Glomerular visceral epithelial cell (primary cell): ENCODE results near the gene STXBP1.

ENCODE experiments used
- DNase-seq: peaks from one replicate; pipeline ENCODE4 v3.0.0-alpha.2; 2016; ENCODE audit errors: extremely low spot score

Gene STXBP1

DNA sequence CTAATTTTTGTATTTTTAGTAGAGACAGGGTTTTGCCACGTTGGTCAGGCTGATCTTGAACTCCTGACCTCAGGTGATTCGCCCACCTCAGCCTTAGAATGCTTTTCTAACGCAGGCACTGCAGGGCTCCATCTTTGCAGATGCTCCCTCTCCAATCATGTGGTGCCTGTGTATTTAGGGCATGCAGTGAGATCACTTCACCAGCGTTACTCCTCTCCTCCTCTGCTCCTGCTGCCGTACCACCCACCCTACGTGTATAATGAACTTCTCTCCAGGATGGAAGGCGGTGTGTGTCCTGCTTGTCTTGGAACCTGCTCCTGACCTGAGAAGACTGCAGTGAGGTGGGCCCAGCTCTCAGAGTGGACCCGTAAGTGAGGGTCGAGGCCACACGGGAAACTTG lies 81.1 kb downstream of the STXBP1 start:
- DNase-seq: no peak

DNA sequence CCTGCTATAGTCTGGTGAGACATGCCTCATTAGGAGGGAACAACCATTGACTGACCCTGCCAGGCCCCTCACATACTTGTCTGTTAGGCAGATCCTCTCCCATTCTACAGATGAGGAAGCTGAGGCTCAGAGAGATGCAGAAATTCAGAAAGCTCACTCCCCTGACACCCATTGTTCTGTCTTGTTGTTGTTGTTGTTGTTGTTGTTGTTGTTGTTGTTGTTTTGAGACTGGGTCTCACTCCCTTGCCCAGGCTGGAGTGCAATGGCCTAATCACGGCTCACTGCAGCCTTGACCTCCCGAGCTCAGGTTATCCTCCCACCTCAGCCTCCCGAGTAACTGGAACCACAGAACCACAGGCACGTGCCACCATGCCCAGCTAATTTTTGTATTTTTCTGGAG lies 81.6 kb downstream of the STXBP1 start:
- DNase-seq: no peak

DNA sequence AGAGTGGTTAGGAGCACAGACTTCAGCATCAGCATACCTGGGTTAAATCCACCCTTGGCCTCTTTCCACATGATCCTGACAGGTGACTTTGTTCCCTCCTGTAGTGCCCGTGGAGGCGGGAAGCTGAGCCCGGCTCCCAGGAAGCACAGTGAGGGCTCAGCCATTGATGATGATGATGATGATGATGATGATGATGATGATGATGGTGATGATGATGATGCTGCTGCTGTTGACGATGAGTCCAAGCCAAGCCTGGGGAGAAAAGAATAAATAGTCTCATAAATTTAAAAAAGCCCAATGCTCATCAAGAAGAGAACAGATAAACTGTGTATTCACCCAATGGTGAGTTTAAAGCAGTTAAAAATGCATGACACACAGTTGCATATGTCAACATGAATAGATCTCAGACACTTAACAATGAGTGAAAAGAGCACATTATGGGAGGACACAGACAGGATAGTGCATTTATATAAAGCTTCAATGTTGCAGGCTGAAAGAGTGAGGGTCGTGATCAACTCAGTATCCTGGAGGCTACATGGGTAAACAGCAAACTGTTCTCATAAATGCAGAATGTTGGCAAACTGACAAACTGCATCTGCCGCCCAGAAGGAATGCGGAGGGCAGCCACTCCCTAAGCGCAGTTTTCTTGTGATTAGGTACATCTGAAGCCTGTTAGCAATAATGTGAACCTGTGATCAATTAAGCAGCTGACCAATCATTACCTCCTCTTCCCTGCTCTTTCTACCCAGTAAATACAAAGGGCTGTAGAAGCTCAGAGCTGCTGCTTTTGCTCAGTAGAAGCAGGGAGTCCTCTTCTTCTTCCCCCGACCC lies 83.0 kb downstream of the STXBP1 start:
- no peak for DNase-seq

DNA sequence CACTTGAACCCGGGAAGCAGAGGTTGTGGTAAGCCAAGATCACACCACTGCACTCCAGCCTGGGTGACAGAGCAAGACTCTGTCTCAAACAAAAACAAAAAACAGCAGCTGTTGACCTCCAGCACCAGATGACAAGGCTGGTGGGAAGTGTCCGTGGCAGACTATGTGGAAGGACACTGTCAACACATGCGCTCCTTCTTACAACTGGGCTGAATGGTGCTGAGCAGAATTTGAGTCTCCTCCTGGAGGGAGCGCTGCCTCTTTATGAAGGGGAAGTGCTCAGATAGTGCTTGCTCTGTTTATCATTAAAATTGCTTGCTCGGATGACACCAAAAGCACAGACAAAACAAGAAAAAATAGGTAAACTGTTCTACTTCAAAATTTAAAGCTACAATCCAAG lies 85.5 kb downstream of the STXBP1 start:
- no peak for DNase-seq

- DNase-seq: no peak
Measured at GRCh38 chr9:127698386-127698785, 86.3 kb downstream of the STXBP1 start.

DNA sequence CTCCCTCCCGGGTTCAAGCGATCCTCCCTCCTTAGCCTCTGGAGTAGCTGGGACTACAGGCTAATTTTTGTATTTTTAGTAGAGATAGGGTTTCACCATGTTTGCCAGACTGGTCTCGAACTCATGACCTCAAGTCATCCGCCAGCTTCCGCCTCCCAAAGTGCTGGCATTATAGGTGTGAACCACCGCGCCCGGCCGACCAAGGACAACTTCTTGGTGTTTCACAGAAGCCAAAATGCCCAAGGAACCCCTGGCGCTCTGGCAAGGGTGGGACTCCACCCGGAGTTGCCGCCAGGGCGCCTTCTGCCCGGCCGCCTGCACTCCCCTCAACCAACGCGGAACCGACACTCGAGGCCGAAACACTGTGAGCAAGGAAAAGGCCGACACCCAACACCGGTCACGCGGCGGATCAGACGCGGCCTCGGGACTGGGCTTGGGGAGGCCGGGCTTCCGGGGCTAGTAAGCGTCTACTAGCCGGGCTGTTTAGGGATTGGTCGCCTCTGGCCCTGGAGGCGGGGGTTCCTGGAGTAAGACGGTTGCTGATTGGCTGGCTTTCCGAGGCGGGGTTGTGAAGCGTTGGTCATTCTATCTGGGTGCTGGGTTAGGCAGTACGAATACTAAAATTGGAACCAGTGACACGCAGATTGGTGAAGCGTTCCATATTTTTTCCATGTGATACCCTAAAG lies 87.1 kb downstream of the STXBP1 start:
- DNase-seq: no peak

DNA sequence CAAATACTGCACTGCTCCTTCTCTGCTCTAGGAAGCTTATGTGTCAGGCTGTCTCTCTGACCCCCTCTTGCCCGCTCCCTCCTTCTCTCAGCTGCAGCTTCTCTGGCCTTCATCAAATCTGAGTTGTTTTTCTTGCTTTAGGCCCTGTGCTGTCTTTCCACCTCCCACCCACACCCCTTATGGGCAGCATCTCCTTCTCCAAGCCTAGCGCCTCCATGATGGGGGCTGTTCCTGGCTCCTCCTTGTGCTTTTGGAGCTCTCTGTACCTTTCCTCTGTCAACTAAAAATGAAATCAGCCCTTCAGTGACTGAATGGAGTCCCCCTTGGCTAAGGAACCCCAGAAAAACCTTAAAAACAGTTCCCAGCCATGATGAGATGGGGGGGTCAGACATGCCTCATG lies 88.1 kb downstream of the STXBP1 start:
- DNase-seq: no peak

DNA sequence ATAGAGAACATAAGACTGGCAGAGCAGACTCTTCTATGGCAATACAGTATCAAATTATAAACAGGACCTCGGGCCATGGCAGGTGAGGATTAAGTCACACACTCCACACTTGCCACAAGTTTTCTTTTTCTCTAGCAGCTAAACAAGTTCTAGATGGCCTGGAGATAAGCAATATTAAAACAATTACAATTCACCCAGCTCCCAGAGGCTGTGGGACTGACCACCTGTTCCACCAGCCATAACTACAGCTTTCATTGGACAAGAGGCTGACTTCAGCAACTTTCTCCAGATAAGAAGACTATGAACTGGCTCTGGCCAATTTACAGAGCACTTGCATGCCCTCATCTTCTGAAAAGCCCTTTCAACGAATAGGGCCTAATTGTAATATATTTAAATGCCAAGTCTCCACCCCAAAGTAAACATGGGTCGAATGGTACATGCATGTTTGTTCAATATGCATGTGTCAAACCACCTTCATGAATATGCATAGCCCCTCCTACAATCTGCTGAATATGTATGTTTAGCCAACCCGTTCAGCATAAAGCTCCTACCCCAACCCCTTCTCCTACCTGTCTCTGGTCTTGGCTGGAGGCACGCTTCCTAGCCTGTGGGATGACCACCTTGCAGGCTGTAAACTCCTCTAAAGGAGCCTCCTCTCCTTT lies 88.6 kb downstream of the STXBP1 start:
- no peak for DNase-seq

DNA sequence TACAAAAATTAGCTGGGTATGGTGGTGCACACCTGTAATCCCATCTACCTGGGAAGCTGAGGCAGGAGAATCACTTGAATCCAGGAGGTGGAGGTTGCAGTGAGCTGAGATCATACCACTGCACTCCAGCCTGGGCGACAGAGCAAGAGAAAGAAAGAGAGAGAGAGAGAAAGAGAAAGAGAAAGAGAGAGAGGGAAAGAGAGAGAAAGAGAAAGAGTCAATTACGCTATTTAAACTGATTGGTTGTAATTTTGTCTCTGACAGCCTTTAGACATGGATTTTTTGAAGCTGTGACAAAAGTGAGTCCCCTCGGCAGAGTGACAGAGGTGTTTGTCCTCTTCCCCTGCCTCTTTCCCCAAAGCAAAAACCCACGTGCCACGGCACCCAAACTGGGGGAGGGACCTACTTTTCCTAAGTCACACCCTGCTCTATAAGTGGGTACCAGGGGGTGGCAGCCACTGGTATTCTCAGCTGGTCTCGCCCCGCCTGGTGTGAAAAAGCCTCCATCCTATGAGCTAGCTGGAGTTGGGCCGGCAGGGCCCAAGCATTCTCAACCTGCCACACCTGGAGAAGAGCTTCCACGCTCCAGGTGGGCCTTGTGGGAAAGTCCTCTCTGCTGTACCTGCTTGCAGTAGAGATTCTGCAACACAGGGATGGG lies 91.3 kb downstream of the STXBP1 start:
- DNase-seq: no peak

DNA sequence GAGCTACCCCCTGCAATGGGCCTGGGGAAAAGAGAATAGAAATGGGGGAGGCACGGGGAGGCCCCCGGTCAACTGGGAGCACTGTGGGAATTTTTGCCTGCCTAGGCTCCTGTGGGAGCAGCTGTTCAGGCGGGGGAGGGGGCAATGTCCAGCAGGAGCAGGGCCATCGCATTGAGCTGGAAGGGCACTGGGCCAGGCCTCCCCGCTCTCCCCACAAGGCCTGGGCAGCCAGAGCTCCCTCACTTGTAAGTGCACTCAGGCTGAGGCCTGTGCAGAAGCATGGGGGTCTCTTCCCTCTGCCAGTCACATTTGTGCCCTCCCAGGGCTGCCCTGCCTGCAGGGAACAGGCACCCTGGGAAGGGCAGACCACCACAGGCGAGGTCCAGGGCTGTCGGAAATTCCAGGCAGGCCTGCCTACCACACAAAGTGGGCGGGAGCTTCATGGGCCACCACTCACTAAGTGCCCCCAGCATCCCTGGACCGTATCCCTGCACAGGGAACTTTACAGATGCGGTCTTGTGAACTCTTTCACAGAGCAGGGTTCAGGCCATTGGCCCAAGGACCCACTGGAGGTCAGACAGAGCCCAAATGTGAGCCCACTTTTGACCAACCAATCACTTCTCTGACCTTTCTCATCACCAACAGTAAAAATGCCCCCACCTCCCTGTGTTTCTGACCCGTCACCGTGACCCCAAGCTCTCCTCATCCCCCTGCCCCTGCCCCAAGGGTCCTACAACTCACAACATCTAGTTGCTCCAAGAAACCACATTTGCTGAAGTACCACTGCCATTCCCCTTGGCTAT lies 93.7 kb downstream of the STXBP1 start:
- DNase-seq: no peak

- no peak for DNase-seq
Measured at GRCh38 chr9:127706836-127707241, 94.8 kb downstream of the STXBP1 start, which contains the start of gene CFAP157. CFAP157 (plus strand) TSS chr9:127706988; CDS start chr9:127707032, 44 bp downstream.

DNA sequence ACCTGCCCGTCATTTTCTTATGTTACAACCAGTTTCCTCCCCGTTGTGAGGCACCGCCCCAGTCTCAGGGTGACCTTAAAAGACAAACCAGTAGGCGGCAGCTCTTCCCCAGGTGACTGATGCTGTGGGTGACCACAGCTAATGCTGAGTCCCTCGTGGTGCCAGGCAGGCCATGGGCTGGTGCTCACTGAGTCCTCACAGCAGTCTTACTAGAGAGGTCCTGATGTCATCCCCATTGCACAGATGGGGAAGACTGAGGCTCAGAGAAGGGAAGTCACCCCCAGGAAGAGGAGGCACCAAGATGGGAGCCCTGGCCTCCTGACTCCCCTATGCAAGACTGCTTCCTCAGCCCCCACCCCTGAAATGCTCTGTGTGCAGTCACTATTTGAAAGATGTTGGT lies 95.7 kb downstream of the STXBP1 start:
- no peak for DNase-seq

- DNase-seq: no peak
Measured at GRCh38 chr9:127708952-127709587, 97.0 kb downstream of the STXBP1 start.

DNA sequence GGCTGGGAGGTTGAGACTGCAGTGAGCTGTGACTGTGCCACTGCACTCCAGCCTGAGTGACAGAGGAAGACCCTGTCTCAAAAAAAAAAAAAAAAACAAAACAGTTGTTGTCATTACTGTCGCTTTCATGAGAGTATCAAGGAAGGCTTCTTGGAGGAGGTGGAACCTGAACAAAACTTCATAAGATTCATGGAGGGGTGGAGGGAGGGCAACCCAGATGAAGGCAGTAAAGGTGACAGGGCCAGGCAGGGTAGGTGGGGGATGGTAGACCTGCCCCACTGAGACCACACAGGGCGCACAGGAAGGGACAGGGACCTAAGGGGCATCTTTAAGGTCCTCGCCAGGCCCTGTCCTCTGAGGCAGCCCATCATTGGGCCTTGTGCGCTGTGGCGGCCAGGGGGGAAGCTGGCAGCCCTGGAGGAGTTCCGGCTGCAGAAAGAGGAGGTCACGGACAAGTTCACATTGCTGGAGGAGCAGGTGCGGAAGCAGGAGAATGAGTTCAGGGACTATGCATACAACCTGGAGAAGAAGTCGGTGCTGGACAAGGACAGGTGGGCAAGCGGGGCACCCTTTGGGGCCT lies 98.2 kb downstream of the STXBP1 start:
- no peak for DNase-seq

DNA sequence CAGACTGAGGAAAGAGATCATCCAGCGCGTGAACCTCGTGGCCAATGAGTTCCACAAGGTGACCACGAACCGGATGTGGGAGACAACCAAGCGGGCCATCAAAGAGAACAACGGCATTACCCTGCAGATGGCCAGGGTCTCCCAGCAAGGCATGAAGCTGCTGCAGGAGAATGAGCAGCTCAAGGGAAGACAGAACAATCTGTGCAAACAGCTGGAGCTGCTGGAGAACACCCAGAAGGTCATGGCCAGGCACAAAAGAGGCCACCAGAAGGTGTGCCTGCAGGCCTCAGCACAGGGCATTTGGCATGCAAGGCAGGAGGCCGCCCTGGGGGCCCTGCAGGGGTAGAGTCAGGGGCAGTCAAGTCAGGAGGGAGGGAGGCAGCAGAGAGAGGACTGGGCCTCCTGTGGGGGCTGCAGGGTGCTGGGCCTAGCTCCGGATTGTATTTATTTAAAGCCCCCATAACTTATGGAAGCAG lies 99.2 kb downstream of the STXBP1 start:
- no peak for DNase-seq

- no peak for DNase-seq
Measured at GRCh38 chr9:127711831-127712274, 99.8 kb downstream of the STXBP1 start.

GRCh38 chr9:127712371-127712770 lies 100.3 kb downstream of the STXBP1 start:
- no peak for DNase-seq

DNA sequence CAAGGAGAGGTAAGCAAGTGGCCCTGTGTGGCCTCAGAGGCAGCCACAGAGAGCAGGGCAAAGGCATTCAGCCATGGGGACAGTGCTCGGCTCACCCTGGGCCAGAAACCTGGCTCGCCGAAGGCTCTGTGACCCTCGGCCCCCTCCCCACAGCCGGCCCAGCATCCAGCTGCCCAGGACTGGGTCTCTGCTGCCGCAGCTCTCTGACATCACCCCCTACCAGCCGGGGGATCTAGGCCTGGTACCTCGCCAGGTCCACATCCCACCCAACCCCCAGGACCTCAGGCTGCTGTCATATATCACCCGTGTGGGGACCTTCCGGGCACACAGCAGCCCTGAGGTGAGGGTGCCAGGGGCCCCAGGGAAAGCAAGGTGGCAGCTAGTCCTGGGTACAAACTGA lies 100.8 kb downstream of the STXBP1 start:
- no peak for DNase-seq

GRCh38 chr9:127714020-127714750 lies 102.1 kb downstream of the STXBP1 start:
- no peak for DNase-seq
